Measurements from ENCODE around the gene RCN2. TPM values are rescaled to one million over a fixed set of nuclear protein-coding genes. Genes with fewer than 3 reads are reported as not detected.

The RCN2 gene
- total and polyA plus RNA-seq, 2 of the 13 experiments (the other 11 are each of a cell fraction or from before 2014, with no cell fraction given) = 84.4 to 89.0 TPM

GRCh38 chr15:76930831-76931396, 635 bp upstream of the RCN2 start:
- Histone ChIP-seq H3K79me2 (ENCODE audit: insufficient read depth, low read length) (peaks cover 19% of the 10 kb centered on the region), H3K27me3 (ENCODE audit: control insufficient read depth in 1 of 2, insufficient read depth in 2 of 2, low read length in 2 of 2) (no peaks in the 10 kb centered on the region; a peak in 1 of 5 replicates), H3K4me3 (replicated peaks in 1 of 3; ENCODE audit: insufficient read depth in 1 of 3, low read depth in 2 of 3, low read length in 3 of 3) (peak overlapping the region; percentile 62 to 95 (median 87)), H3K9me3 (ENCODE audit: low read length) (no peaks in the 10 kb centered on the region), H2AFZ (ENCODE audit: low read length) (peak overlapping the region; percentile 79), H3K36me3 (replicated peaks in 1 of 2; ENCODE audit: control insufficient read depth in 1 of 2, insufficient read depth in 2 of 2, low read length in 2 of 2) (peaks cover 2 to 6% of the 10 kb centered on the region in 2 experiments; a peak in 2 of 5 replicates), H3K4me2 (ENCODE audit: low read depth, low read length) (peak overlapping the region; percentile 95), H3K4me1 (ENCODE audit: insufficient read depth, low read length) (peaks cover 36% of the 10 kb centered on the region), H3K9ac (ENCODE audit: insufficient read depth, low read depth, low read length) (peak overlapping the region; percentile 84), H3K27ac (ENCODE audit: extremely low read length, insufficient read depth, low read length) (peak overlapping the region; percentile 75), H4K20me1 (ENCODE audit: insufficient read depth, low read length) (no peaks in the 10 kb centered on the region)
- peak; percentile 26 for FAIRE-seq
- CTCF ChIA-PET (ENCODE audit: low intra/inter-chr PET ratio, low total read pairs) = no interaction called here
- POLR2A ChIA-PET = interaction anchor here (1.0 to 2.1 kb wide), 7 partner anchors 11 to 140 kb away, joined by 3 to 28 read pairs (median 4); partner anchors contain the start of genes SCAPER and TSPAN3
- TF ChIP-seq ZZZ3 (CRISPR knock-in tag; IDR thresholded peaks at IDR 0.05; ENCODE audit: borderline replicate concordance) = no peak
- TF ChIP-seq GZF1 (CRISPR knock-in tag; IDR thresholded peaks at IDR 0.05) = no peak
- no peak for TF ChIP-seq DPF2 (CRISPR knock-in tag; IDR thresholded peaks at IDR 0.05; ENCODE audit: borderline replicate concordance, low read depth)
- no peak for TF ChIP-seq NFIB (CRISPR knock-in tag; IDR thresholded peaks at IDR 0.05; ENCODE audit: borderline replicate concordance)
- TF ChIP-seq ZNF749 (CRISPR knock-in tag; IDR thresholded peaks at IDR 0.05; ENCODE audit: borderline replicate concordance) = no peak
- no peak for TF ChIP-seq NONO (IDR thresholded peaks at IDR 0.05)
- TF ChIP-seq NONO (CRISPR knock-in tag; conservative IDR thresholded peaks at IDR 0.05) = no peak
- TF ChIP-seq NFIC (IDR thresholded peaks at IDR 0.05; ENCODE audit: low read length) = 0 out of 2 replicates have a peak, but pooled peaks have one; percentile 40
- peak; percentile 22; the same call in 1 of the 2 replicates for TF ChIP-seq NAIF1 (CRISPR knock-in tag; IDR thresholded peaks at IDR 0.05; ENCODE audit: borderline replicate concordance)
- no peak for TF ChIP-seq ZNF292 (CRISPR knock-in tag; IDR thresholded peaks at IDR 0.05; ENCODE audit: borderline replicate concordance, low read depth)
- TF ChIP-seq ZNF17 (CRISPR knock-in tag; IDR thresholded peaks at IDR 0.05) = no peak
- TF ChIP-seq SALL1 (CRISPR knock-in tag; IDR thresholded peaks at IDR 0.05) = no peak
- TF ChIP-seq GTF3A (CRISPR knock-in tag; conservative IDR thresholded peaks at IDR 0.05) = peak; percentile 43; the same call in 1 of the 2 replicates
- TF ChIP-seq ATF1 (CRISPR knock-in tag; IDR thresholded peaks at IDR 0.05) = 0 out of 2 replicates have a peak, but pooled peaks have one; percentile 15
- no peak for TF ChIP-seq RBM39 (IDR thresholded peaks at IDR 0.05; ENCODE audit: low read depth, low read length, poor library complexity, severe bottlenecking)
- 0 out of 2 replicates have a peak, but pooled peaks have one; percentile 23 for TF ChIP-seq ZSCAN29 (CRISPR knock-in tag; conservative IDR thresholded peaks at IDR 0.05)
- peak; percentile 31; the same call in 1 of the 2 replicates for TF ChIP-seq CREM (IDR thresholded peaks at IDR 0.05)
- TF ChIP-seq CREM (CRISPR knock-in tag; IDR thresholded peaks at IDR 0.05) = no peak
- DNase-seq (ENCODE audit: low spot score) = no peak
- TSS peak; percentile 96 for BruUV-seq (replicated peaks)
- no peak for ATAC-seq
- 3% methylated on average over 7 of the region's 7 CpGs for WGBS (ENCODE audit: low lambda C conversion rate)
- in situ Hi-C loops (cut with HindIII; ENCODE audit: extremely low pct_ligation_motif_present, low pct_unique_long_range_greater_than_20kb) (no loop called here), intact Hi-C loops (cut with micrococcal nuclease; ENCODE audit: unreplicated experiment) (no loop called here)
